Measurements from ENCODE around the gene MAGI2. TPM values are rescaled to one million over a fixed set of nuclear protein-coding genes. Genes with fewer than 3 reads are reported as not detected.

MAGI2 gene
- total and polyA plus RNA-seq, 2 donors (not counting 3 experiments of a cell fraction or from before 2014, with no cell fraction given): 0.28 to 6.0 TPM

DNA sequence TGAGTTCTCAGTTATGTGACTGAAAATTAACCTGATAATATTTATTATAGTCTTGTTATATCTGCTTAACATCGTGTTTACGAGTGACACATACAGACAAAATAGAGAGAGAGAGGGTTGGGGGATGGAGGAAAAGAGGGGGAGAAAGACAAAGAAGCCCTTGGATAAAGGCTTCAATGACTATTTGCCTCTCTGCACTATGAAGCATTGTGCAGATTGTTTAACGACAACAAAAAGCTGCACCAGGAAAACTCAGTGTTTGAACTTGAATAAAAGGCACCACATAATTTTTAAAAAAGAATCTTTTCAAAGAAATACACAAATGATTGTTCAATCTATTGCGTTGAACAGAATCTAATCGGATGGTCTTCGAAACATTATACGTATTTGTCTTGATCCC lies 27.8 kb downstream of the MAGI2 start:
- no peaks in the 10 kb centered on the region for H3K79me2 ChIP-seq (ENCODE audit: control insufficient read depth, insufficient read depth, low read length)
- ChIA-PET CTCF (no interaction called here), POLR2A (no interaction called here)
- H3K4me3 ChIP-seq (replicated peaks in 1 of 3; ENCODE audit: insufficient read depth in 1 of 3, low read depth in 1 of 3, low read length in 3 of 3): no peak overlapping the region
- TF ChIP-seq GATA2 (IDR thresholded peaks at IDR 0.05; ENCODE audit: insufficient read depth, insufficient read length, low read depth, low read length): no peak
- TF ChIP-seq EZH2 (IDR thresholded peaks at IDR 0.05; ENCODE audit: borderline replicate concordance, low read depth, low read length, severe bottlenecking): no peak
- no peak overlapping the region for H3K4me2 ChIP-seq (ENCODE audit: insufficient read depth, low read length)
- H3K4me1 ChIP-seq (ENCODE audit: control insufficient read depth, extremely low read depth, insufficient read depth, low read length): no peaks in the 10 kb centered on the region
- no peak overlapping the region for H2AFZ ChIP-seq (ENCODE audit: low read depth, low read length)
- H3K27ac ChIP-seq (ENCODE audit: insufficient read depth, low read depth, low read length): no peak overlapping the region
- dilution Hi-C loops (cut with MboI; ENCODE audit: extremely low pct_ligation_motif_present, low sequenced_read_pairs) (no loop called here), intact Hi-C loops (cut with micrococcal nuclease) (no loop called here)
- H3K36me3 ChIP-seq (ENCODE audit: control insufficient read depth in 2 of 2, extremely low read depth in 1 of 2, insufficient read depth in 2 of 2, low read length in 2 of 2): no peaks in the 10 kb centered on the region
- H4K20me1 ChIP-seq (replicated peaks; ENCODE audit: control insufficient read depth, extremely low read depth, insufficient read depth, low read length): no peaks in the 10 kb centered on the region
- H3K9me1 ChIP-seq (replicated peaks; ENCODE audit: control insufficient read depth, extremely low read depth, insufficient read depth, low read length): no peaks in the 10 kb centered on the region
- no peaks in the 10 kb centered on the region for H3K9me3 ChIP-seq (replicated peaks; ENCODE audit: control insufficient read depth, insufficient read depth, low read length)
- BruUV-seq (replicated peaks): no TSS peak
- DNase-seq (ENCODE audit: low read depth, low spot score) (no peak), FAIRE-seq (no peak)
- no peak overlapping the region for H3K9ac ChIP-seq (replicated peaks; ENCODE audit: extremely low read depth, insufficient read depth, low read length)
- H3K27me3 ChIP-seq (ENCODE audit: control insufficient read depth in 2 of 2, insufficient read depth in 2 of 2, low read length in 2 of 2): no peaks in the 10 kb centered on the region

DNA sequence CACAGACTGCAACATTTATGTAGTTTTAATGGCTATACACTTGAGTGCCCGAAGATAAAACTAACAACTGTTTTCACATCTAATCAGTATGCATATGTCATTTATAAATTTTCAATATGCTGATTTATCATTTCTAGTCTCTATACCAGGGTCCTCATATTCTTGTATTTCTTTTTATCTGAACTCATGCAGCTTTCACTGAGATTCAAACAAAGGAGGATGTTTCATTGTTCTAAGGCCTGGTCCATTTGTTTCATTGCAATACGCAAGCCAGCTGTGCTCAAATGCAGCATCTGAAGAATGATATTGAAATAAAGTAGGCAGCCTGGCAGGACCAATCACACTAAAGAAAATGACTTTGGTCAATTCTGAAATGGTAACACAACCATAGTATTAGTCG lies 31.7 kb downstream of the MAGI2 start:
- Histone ChIP-seq H2AFZ (ENCODE audit: low read depth, low read length) (no peak overlapping the region), H3K4me1 (ENCODE audit: control insufficient read depth, extremely low read depth, insufficient read depth, low read length) (no peaks in the 10 kb centered on the region), H3K79me2 (ENCODE audit: control insufficient read depth, insufficient read depth, low read length) (no peaks in the 10 kb centered on the region), H3K9ac (replicated peaks; ENCODE audit: extremely low read depth, insufficient read depth, low read length) (no peak overlapping the region), H3K27me3 (ENCODE audit: control insufficient read depth in 2 of 2, insufficient read depth in 2 of 2, low read length in 2 of 2) (no peaks in the 10 kb centered on the region), H3K4me3 (replicated peaks in 1 of 3; ENCODE audit: insufficient read depth in 1 of 3, low read depth in 1 of 3, low read length in 3 of 3) (no peak overlapping the region), H4K20me1 (replicated peaks; ENCODE audit: control insufficient read depth, extremely low read depth, insufficient read depth, low read length) (no peaks in the 10 kb centered on the region), H3K36me3 (ENCODE audit: control insufficient read depth in 2 of 2, extremely low read depth in 1 of 2, insufficient read depth in 2 of 2, low read length in 2 of 2) (no peaks in the 10 kb centered on the region), H3K9me3 (replicated peaks; ENCODE audit: control insufficient read depth, insufficient read depth, low read length) (no peaks in the 10 kb centered on the region), H3K4me2 (ENCODE audit: insufficient read depth, low read length) (no peak overlapping the region), H3K27ac (ENCODE audit: insufficient read depth, low read depth, low read length) (no peak overlapping the region), H3K9me1 (replicated peaks; ENCODE audit: control insufficient read depth, extremely low read depth, insufficient read depth, low read length) (no peaks in the 10 kb centered on the region)
- TF ChIP-seq, protein P1, sequence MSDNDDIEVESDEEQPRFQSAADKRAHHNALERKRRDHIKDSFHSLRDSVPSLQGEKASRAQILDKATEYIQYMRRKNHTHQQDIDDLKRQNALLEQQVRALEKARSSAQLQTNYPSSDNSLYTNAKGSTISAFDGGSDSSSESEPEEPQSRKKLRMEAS (IDR thresholded peaks at IDR 0.05; ENCODE audit: insufficient read depth, insufficient read length): no peak
- no peak for TF ChIP-seq GATA2 (IDR thresholded peaks at IDR 0.05; ENCODE audit: insufficient read depth, insufficient read length, low read depth, low read length)
- no peak for TF ChIP-seq JUN (IDR thresholded peaks at IDR 0.05; ENCODE audit: borderline replicate concordance, insufficient read depth, insufficient read length, low read depth)
- TF ChIP-seq, protein P2, sequence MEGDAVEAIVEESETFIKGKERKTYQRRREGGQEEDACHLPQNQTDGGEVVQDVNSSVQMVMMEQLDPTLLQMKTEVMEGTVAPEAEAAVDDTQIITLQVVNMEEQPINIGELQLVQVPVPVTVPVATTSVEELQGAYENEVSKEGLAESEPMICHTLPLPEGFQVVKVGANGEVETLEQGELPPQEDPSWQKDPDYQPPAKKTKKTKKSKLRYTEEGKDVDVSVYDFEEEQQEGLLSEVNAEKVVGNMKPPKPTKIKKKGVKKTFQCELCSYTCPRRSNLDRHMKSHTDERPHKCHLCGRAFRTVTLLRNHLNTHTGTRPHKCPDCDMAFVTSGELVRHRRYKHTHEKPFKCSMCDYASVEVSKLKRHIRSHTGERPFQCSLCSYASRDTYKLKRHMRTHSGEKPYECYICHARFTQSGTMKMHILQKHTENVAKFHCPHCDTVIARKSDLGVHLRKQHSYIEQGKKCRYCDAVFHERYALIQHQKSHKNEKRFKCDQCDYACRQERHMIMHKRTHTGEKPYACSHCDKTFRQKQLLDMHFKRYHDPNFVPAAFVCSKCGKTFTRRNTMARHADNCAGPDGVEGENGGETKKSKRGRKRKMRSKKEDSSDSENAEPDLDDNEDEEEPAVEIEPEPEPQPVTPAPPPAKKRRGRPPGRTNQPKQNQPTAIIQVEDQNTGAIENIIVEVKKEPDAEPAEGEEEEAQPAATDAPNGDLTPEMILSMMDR (IDR thresholded peaks at IDR 0.05; ENCODE audit: extremely low read depth in 1 of 2, insufficient read depth in 1 of 2, low read depth in 1 of 2, low read length in 2 of 2): no peak
- TF ChIP-seq POLR2AphosphoS5 (IDR thresholded peaks at IDR 0.05; ENCODE audit: insufficient read depth, low read depth, low read length): no peak
- no peak for TF ChIP-seq EZH2 (IDR thresholded peaks at IDR 0.05; ENCODE audit: borderline replicate concordance, low read depth, low read length, severe bottlenecking)
- no peak for TF ChIP-seq FOS (IDR thresholded peaks at IDR 0.05; ENCODE audit: borderline replicate concordance, insufficient read depth, low read length)
- no peak for TF ChIP-seq MYC (IDR thresholded peaks at IDR 0.05; ENCODE audit: low read depth, low read length)
- no peak for TF ChIP-seq POLR2A (IDR thresholded peaks at IDR 0.05; ENCODE audit: low read depth, low read length)
- BruUV-seq (replicated peaks): no TSS peak
- CTCF ChIA-PET: interaction anchor here (1.3 to 2.0 kb wide), 2 partner anchors 15 to 32 kb away, joined by 3 to 5 read pairs; no protein-coding TSS in a partner anchor
- intact Hi-C loops (cut with micrococcal nuclease) (no loop called here), dilution Hi-C loops (cut with MboI; ENCODE audit: extremely low pct_ligation_motif_present, low sequenced_read_pairs) (no loop called here)
- FAIRE-seq: no peak
- no peak for DNase-seq (ENCODE audit: low read depth, low spot score)
- POLR2A ChIA-PET: no interaction called here
